ENCODE measurements around the gene BANF2. TPM values are rescaled to one million over a fixed set of nuclear protein-coding genes. Genes with fewer than 3 reads are reported as not detected.
A peak's percentile ranks its signal among the peaks of the same experiment; 100 is the strongest.

Gene BANF2
- total and polyA plus RNA-seq, 2 experiments from 2014 or later, result not detected

GRCh38 chr20:17651760-17652388 is 47.9 kb upstream of the BANF2 start:
- Histone ChIP-seq H3K27ac (ENCODE audit: low read depth) (no peak overlapping the region), H3K4me3 (no peak overlapping the region), H3K27me3 (ENCODE audit: insufficient read depth) (no peaks in the 10 kb centered on the region), H3F3A (replicated peaks; ENCODE audit: low read depth) (no peaks in the 10 kb centered on the region), H3K4me1 (ENCODE audit: insufficient read depth) (peaks cover 27% of the 10 kb centered on the region), H2AFZ (no peak overlapping the region), H3K9me2 (ENCODE audit: insufficient read depth) (no peaks in the 10 kb centered on the region), H3K4me2 (no peak overlapping the region), H3K79me2 (replicated peaks; ENCODE audit: insufficient read depth) (peaks cover 87% of the 10 kb centered on the region), H3K36me3 (ENCODE audit: insufficient read depth) (no peaks in the 10 kb centered on the region), H4K20me1 (replicated peaks; ENCODE audit: insufficient read depth) (peaks cover 10% of the 10 kb centered on the region)
- TF ChIP-seq ZNF462 (CRISPR knock-in tag; IDR thresholded peaks at IDR 0.05) (no peak), CTCF (conservative IDR thresholded peaks at IDR 0.05; ENCODE audit: low read depth in 2 of 2) (0 out of 4 replicates have a peak, but pooled peaks of 1 of the 2 experiments have one; percentile 26)
- Mint-ChIP-seq H3K4me3 (no peak overlapping the region), H3K4me1 (peaks cover 57% of the 10 kb centered on the region), H3K9me3 (no peaks in the 10 kb centered on the region), H3K36me3 (ENCODE audit: low read depth) (peaks cover 24% of the 10 kb centered on the region), H3K27me3 (ENCODE audit: insufficient read depth, low read depth, poor library complexity) (peaks cover 15% of the 10 kb centered on the region), H3K27ac (peak overlapping the region; percentile 87; the same call in 1 of the 2 replicates)
- no peak for DNase-seq (ENCODE audit: low spot score)
- no peak for ATAC-seq

GRCh38 chr20:17652411-17652810 is 47.4 kb upstream of the BANF2 start:
- H4K20me1 ChIP-seq (replicated peaks; ENCODE audit: insufficient read depth), result peaks cover 10% of the 10 kb centered on the region
- DNase-seq (ENCODE audit: low spot score), result no peak
- H3K4me1 Mint-ChIP-seq, result peaks cover 62% of the 10 kb centered on the region

More at GRCh38 chr20:17652411-17652810, 47.4 kb upstream of the BANF2 start:
- Mint-ChIP-seq H3K36me3 (ENCODE audit: low read depth) (peaks cover 30% of the 10 kb centered on the region), H3K27me3 (ENCODE audit: insufficient read depth, low read depth, poor library complexity) (peaks cover 16% of the 10 kb centered on the region), H3K4me3 (no peak overlapping the region), H3K9me3 (peaks cover 2% of the 10 kb centered on the region; the same call in 2 of the 3 replicates), H3K27ac (peak overlapping the region; percentile 87; the same call in 1 of the 2 replicates)
- peak overlapping the region; percentile 45; the same call in 1 of the 2 replicates for H3K27ac ChIP-seq (ENCODE audit: low read depth)
- no peak overlapping the region for H2AFZ ChIP-seq
- H3K9me2 ChIP-seq (ENCODE audit: insufficient read depth), result no peaks in the 10 kb centered on the region
- no peak overlapping the region for H3K4me3 ChIP-seq
- H3K36me3 ChIP-seq (ENCODE audit: insufficient read depth), result no peaks in the 10 kb centered on the region
- no peak overlapping the region for H3K4me2 ChIP-seq
- no peaks in the 10 kb centered on the region for H3K27me3 ChIP-seq (ENCODE audit: insufficient read depth)
- H3K4me1 ChIP-seq (ENCODE audit: insufficient read depth), result peaks cover 27% of the 10 kb centered on the region
- no peaks in the 10 kb centered on the region for H3F3A ChIP-seq (replicated peaks; ENCODE audit: low read depth)
- H3K79me2 ChIP-seq (replicated peaks; ENCODE audit: insufficient read depth), result peaks cover 88% of the 10 kb centered on the region
- no peak for ATAC-seq
- TF ChIP-seq JUNB (IDR thresholded peaks at IDR 0.05; ENCODE audit: unreplicated experiment) (no peak), CTCF (conservative IDR thresholded peaks at IDR 0.05; ENCODE audit: low read depth in 2 of 2) (peak in 1 of 2 experiments; percentile 23; a peak in 1 of 4 replicates)
